GM19467 (cell line): ENCODE data around the gene PRUNE2.

Experiments
- ATAC-seq: cut with Tn5 transposase; IDR thresholded peaks from one replicate; pipeline ENCODE4 v1.9.1; 2021; ENCODE audit warnings: mild to moderate bottlenecking, moderate library complexity; ENCODE audit not compliant: unreplicated experiment

PRUNE2 gene

GRCh38 chr9:76642701-76643209 lies 263.2 kb downstream of the PRUNE2 start:
- ATAC-seq = no peak

- ATAC-seq = no peak
Observed at GRCh38 chr9:76642074-76642473, 263.8 kb downstream of the PRUNE2 start.

GRCh38 chr9:76638001-76638400 lies 267.9 kb downstream of the PRUNE2 start:
- ATAC-seq = no peak

- no peak for ATAC-seq
Observed at GRCh38 chr9:76637416-76637815, 268.5 kb downstream of the PRUNE2 start.

- ATAC-seq = no peak
Observed at GRCh38 chr9:76634356-76635054, 271.4 kb downstream of the PRUNE2 start.

- ATAC-seq = no peak
Observed at GRCh38 chr9:76630916-76631315, 275.0 kb downstream of the PRUNE2 start.

- ATAC-seq = no peak
Observed at GRCh38 chr9:76629205-76629990, 276.5 kb downstream of the PRUNE2 start.

GRCh38 chr9:76628155-76628554 lies 277.8 kb downstream of the PRUNE2 start:
- ATAC-seq = no peak

- no peak for ATAC-seq
Observed at GRCh38 chr9:76626980-76627379, 278.9 kb downstream of the PRUNE2 start.

GRCh38 chr9:76626141-76626540 lies 279.8 kb downstream of the PRUNE2 start:
- ATAC-seq = no peak

- ATAC-seq = peak; percentile 92
Observed at GRCh38 chr9:76624391-76625048, 281.4 kb downstream of the PRUNE2 start.

- no peak for ATAC-seq
Observed at GRCh38 chr9:76620996-76621395, 284.9 kb downstream of the PRUNE2 start.

- no peak for ATAC-seq
Observed at GRCh38 chr9:76620581-76620980, 285.3 kb downstream of the PRUNE2 start.

- no peak for ATAC-seq
Observed at GRCh38 chr9:76619640-76620039, 286.3 kb downstream of the PRUNE2 start.

GRCh38 chr9:76619197-76619596 lies 286.7 kb downstream of the PRUNE2 start:
- no peak for ATAC-seq

- no peak for ATAC-seq
Observed at GRCh38 chr9:76618762-76619161, 287.2 kb downstream of the PRUNE2 start.

GRCh38 chr9:76617497-76618175 lies 288.3 kb downstream of the PRUNE2 start:
- ATAC-seq = no peak

- ATAC-seq = no peak
Observed at GRCh38 chr9:76616780-76617179, 289.1 kb downstream of the PRUNE2 start.

- ATAC-seq = no peak
Observed at GRCh38 chr9:76615177-76615603, 290.7 kb downstream of the PRUNE2 start.

- no peak for ATAC-seq
Observed at GRCh38 chr9:76613974-76614373, 291.9 kb downstream of the PRUNE2 start.
